Stimulated activated naive CD8-positive, alpha-beta T cell treated with anti-CD3 and anti-CD28 coated beads, Interleukin-15, Interleukin-2, amounts not matched to agents 100 U/mL and 50 U/mL, for 24 hours (primary cell): ENCODE results near the gene TMPRSS9.
A peak's percentile ranks its signal among the peaks of the same experiment; 100 is the strongest.

Experiments used
- ATAC-seq: fragments of 150-1000 bp; cut with Tn5 transposase; one replicate; pipeline ENCODE4 v1.10.0; 2021
- DNase-seq: peaks from one replicate; pipeline ENCODE4 v3.0.0; 2021

TMPRSS9 gene

DNA sequence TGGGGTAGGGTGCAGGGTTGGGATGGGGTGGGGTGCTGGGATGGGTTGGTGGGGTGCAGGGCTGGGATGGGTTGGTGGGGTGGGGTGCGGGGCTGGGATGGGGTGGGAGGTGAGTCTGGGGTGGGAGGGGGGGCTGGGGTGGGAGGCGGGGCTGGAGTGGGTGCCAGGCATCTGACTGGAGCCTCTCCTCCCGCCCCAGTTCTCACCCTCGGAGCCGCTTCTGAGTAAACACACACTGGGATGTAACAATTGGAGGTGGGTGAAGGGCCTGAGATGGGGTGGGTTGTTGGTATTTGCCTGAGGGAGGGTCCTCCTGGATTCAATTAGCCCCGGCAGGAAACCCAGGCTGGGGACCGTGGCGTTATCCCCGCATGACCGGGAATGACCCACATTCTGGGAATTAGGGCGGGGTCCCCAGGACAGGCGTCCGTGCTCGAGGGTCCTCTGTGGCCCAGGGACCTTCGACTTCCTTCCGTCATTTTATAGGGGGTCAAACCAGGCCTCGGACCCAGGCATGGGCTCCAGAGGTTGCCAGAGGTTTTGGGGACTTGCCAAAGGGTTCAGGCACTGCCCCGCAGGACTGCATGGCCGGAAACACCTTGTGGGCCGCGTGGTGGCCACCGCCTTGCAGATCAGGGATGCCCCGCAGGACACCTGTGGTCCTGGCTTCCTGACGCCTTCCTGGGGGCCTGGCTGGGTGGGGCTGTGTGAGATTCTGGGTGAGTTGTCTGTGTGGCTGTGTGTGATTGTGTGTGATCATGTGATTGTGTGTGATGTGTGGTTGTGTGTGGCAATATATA lies 1.4 kb downstream of the TMPRSS9 start:
- ATAC-seq (peak; percentile 35), DNase-seq (no peak)

DNA sequence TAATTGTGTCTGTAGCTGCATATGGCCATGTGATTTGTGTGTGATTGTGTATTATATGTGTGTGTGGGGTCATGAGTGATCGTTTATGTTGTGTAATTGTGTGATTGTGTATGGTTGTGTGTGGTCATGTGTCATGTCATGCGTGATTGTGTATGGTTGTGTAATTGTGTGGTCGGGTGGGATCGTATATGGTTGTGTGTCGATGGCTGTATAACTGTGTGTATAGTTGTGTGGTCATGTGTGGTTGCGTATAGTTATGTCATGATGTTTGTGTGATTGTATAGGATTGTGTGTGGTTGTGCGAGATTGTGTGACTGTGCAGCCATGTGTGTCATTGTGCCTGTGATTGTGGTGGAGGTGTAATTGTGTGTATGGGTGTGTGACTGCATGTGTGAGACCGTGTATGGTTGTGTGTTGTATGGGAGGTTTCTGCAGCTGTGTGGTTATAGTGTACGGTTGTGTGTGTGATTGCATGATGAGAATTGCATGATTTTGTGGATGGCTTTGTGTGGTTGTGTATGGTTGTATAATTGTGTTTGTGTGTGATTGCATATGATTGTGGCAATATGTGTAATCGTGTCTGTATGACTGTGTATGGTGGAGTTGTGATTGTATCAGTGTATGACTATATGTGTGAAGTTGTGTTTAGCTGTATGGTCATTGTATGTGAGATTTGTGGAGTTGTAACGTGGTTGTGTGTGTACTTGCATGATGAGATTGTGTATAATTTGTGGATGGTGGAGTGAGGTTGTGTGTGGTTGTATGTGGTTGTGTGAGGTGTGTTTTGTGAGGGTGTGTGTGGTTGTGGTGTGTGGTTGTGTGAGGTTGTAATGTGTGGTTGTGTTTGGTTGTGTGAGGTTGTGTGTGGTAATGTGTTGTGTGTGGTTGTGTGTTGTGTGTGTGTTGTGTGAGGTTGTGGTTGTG lies 2.2 kb downstream of the TMPRSS9 start:
- no peak for ATAC-seq
- no peak for DNase-seq

DNA sequence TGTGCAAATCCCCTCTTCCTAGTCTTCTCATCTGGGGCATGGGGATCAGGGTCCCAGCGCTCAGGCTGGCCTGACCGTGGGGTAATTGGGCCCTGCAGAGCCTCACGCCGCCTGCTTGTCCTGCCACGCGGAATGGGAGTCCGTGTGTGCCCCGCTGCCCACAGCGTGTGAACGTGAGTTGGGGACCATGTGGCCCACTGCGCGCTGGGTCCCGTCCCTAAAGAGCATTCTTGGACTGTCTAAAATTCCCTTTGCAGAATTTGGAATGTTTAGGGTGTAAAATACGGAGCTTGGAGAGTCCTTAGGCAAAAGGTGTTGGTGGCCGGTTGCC lies 2.9 kb downstream of the TMPRSS9 start:
- ATAC-seq = no peak
- DNase-seq = no peak

DNA sequence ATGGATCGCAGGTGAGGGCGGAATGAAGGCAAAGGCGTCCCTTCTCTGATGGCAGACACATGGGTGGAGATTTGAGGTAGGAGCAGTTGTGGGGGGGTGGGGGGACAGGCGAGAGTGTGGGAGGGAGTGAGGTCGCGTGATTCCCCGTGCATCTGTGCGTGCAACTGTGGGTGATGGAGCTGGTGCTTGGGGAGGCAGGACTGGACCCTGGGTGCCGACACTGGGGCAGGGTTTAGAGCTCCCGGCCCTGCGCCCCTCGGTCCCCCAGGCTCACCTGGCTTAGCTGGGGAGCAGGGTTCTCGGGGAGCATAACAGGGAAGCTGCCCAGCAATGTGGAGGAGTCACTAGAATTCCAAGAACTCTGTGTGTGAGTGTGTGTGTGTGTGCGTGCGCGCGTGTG lies 3.4 kb downstream of the TMPRSS9 start:
- ATAC-seq (no peak), DNase-seq (no peak)

DNA sequence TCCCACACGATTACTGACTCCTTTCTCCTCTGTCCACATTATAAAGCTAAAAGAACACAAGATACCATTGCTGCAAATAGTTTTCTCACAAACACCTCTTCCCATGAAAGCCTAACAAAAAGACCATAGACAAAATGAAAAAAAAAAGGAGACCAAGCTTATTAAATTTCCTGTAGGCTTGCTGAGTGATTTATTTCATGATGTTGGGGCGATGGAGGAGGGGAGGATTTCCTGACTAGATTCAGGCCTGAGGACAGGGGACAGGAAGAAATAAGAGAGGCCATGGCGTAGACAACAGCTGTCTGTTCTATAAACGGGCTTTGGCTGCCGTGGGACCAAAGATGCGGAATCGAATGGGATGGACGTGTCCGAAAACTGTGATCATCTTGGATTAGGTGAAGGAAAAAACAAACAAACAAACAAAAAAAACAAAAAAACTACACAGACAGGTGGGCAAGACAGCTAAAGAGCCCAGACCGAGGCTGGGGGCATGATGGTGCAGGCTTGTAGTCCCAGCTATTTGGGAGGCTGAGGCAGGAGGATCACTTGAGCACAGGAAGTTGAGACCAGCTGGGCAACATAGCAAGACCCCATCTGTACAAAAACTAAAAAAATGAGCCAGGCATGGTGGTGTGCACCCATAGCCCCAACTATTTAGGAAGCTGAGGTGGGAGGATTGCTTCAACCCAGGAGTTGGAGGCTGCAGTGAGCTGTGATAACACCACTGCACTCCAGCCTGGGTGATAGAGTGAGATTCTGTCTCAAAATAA lies 5.3 kb downstream of the TMPRSS9 start:
- ATAC-seq (no peak), DNase-seq (no peak)

DNA sequence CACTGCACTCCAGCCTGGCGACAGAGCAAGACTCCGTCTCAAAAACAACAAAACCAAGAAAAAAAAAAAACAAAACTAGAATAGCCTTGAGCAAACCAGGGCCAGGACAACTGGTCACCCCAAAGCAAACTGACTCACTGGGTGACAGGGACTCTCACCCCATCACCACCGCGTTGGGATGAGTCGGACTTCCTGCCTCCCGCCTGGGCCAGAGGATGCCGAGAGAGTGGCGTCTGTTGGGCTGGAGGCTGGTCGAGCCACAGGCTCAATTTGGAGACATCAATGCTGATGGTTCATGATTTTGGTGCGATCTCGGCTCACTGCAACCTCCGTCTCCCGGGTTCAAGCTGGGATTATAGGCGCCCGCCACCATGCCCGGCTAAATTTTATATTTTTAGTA lies 11.6 kb downstream of the TMPRSS9 start:
- DNase-seq (no peak), ATAC-seq (no peak)

DNA sequence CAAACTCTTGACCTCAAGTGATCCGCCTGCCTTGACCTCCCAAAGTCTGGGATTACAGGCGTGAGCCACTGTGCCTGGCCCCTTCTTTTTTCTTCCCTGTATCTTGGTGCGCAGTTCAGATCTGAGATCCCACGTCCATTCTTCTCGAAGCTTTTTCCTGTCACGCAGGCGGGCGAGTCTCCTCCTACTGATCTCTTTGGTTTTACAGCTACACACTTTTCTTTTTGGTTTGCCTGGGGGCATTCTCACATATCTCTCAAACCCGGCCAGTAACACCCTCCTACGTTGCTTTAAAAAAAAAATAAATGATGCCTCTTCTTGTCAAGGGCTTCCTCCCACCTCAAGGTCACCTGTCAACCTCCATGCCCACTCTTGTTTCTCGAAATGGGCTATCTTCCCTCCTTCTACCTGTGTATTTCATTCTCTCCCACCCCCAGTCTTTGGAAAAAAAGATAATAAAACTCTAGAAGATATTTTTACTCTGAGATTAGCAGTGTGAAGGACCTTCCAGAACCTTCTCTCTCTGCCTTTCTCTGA lies 12.1 kb downstream of the TMPRSS9 start:
- no peak for ATAC-seq

DNA sequence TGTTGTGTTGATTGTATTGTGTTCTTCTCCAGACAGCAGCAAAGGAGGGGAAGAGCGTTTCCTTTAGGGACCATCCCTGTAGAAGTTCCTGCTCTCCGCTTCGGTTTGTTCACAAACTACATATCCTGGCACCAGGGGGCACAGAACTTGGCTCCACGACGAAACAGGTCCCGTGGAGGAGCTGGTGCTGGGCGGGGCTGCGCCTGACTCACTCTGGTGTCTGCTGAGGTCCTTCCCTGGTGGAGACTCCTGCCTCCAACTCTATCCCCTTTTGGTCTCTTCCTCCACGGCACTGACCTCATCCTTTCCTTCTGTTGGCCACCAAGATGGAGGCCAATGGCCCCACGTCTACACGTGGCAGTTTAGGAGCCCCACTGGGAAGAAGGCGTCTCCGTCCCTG lies 14.7 kb downstream of the TMPRSS9 start:
- ATAC-seq (no peak), DNase-seq (no peak)

More for the DNA sequence above, 12.1 kb downstream of the TMPRSS9 start:
- no peak for DNase-seq

DNA sequence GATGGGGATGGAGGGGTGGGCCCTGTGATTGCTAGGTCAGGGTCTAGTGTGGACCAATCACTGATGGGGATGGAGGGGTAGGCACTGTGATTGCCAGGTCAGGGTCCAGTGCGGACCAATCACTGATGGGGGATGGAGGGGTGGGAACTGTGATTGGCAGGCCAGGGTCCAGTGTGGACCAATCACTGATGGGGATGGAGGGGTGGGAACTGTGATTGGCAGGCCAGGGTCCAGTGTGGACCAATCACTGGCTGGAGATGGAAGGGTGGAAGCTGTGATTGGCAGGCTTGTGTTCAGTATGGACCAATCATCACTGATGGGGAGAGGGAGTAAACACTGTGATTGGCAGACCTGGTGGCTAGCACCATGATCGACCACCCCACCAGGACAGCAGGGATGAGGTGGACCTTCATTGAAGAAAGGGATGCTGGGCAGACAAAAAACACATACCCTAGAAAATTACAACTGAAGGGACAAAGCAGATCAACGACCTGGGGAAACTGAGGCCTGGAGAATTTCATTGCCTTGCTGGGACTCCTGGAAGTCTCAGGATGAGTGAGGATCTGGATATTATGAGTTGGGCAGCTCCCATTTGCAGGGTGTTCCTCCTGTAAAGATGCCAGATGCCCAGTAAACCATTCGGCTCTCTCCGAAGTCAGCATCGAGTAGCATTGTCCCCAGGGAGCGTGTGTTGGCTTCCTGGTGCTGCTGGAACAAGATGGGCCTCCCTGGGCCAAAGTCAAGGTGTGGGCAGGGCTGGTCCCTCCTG lies 15.5 kb downstream of the TMPRSS9 start:
- DNase-seq (no peak), ATAC-seq (no peak)

DNA sequence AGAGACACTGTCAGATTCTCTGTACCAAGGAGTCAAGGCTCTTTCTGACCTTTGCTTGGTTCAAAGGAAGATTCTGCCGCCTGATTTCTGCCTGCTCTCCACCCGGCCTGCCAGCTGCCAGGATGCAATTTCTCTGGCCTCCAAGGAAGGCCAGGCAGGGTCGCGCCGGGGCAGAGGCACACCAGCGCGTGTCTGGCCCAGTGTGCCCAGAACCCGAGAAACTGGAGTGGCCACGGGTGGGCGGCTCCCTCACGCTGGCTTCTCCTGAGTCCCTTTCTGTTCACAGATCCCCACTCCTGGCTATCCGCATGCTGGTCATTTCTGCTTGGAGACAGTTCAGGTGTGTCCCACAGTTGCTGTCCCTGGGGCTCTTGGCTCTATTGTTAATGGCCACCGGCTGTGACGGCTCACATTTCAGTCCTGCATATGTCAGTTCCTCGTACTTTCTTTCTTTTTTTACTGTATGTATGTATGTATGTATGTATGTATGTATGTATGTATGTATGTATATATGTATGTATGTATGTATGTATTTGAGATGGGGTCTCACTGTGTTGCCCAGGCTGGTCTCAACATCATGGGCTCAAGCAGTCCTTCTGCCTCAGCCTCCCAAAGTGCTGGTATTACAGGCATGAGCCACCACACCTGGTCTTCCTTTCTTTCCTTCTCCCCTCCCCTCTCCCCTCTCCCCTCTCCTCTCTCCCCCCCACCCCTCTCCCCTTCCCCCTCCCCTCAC lies 16.9 kb downstream of the TMPRSS9 start:
- no peak for ATAC-seq
- DNase-seq = no peak

DNA sequence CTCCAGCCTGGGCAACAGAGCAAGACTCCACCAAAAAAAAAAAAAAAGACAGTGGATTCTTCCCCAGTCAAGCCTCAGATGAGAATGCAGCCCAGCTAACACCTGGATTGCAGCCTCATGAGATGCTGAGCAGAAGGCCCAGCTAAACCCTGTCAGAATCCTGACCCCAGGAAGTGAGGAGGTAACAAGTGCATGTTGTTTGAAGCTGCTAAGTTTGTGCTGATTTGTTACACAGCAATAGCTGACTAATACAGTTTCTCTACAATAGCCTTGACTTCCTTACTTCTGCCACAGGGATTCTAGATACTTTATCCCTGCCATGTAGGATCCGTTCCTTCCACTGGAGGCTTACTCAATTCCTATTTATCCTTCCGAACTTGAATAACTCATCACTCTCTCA lies 20.5 kb downstream of the TMPRSS9 start:
- no peak for ATAC-seq
- no peak for DNase-seq

DNA sequence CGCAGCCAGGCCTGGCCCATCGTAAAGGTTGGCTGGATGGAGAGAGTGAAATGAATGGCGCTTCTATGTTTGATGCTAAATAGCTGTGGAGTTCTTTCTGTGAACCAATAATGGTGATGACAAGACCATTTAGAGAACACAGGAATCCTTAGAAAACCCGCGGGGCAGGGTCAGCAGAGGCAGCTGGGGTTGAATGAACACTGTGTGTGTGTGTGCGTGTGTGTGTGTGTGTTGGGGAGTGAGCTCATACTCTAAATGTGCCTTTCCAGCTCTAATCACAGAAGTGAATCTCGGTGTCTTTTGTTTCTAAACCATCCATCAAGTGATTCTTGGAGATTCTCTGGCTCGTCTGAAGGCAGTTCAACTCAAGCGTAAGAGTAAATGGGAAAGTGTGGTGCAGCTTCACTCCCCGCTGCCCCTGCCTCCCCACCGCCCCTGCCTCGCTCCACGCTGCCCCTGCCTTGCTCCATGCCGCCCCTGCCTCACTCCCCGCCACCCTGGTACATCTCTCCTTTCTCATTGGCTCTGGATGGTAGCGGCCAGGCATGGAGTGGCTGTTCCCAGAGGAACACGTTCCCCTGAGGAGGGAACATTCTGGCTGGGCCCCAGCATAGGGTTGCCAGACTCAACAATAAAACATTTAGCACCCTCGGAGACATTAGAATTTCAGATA lies 21.2 kb downstream of the TMPRSS9 start:
- no peak for DNase-seq
- no peak for ATAC-seq

DNA sequence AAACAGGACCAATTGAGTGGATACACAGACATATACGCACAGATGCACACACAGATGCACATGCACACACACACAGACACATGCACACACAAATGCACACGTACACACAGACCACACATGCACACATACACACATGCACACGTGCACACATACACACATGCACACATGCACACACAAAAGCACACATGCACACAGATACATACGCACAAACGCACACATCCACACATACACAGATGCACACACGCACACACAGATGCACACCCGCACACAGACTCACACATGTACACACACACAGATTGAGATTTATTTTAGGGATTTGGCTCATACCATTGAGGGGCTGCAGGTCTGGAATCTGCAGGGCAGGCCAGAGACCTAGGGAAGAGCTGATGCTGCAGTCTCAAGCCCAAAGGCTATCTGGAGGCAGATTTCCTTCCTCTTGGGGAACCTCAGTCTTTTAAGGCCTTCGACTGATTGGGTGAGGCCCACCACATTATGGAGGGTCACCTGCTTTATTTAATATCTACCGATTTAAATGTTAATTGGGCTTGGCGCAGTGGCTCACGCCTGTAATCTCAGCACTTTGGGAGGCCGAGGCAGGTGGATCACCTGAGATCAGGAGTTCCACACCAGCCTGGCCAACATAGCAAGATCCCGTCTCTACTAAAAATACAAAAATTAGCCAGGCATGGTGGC lies 22.6 kb downstream of the TMPRSS9 start:
- ATAC-seq (no peak), DNase-seq (no peak)

DNA sequence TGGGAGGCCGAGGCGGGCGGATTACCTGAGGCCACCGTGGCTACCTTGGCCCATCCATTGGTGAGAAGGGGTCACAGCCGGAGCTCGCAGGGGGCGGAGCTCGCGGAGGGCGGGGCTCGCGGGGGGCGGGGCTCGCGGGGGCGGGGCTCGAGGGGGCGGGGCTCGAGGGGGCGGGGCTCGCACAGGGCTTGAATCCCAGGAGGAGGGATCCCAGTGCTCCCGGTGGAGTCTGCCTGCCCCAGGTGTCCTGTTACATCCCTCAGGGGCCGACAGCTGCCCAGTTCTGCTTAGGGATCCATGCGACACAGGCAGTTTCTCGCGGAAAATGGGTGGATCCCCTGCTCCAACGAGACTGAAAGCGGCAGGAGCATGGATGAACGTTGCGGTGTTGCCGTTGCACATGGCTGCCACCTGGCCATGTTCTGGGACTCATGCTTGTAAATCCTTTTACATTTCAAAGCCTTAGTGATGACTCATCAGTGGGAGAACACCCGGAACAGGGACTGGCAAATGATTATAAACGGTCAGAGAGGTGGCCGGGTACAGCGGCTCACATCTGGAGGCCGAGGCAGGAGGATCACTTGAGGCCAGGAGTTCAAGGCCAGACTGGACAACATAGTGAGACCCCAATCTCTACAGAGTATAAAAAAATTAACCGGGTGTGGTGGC lies 25.1 kb downstream of the TMPRSS9 start:
- no peak for ATAC-seq
- DNase-seq = no peak

DNA sequence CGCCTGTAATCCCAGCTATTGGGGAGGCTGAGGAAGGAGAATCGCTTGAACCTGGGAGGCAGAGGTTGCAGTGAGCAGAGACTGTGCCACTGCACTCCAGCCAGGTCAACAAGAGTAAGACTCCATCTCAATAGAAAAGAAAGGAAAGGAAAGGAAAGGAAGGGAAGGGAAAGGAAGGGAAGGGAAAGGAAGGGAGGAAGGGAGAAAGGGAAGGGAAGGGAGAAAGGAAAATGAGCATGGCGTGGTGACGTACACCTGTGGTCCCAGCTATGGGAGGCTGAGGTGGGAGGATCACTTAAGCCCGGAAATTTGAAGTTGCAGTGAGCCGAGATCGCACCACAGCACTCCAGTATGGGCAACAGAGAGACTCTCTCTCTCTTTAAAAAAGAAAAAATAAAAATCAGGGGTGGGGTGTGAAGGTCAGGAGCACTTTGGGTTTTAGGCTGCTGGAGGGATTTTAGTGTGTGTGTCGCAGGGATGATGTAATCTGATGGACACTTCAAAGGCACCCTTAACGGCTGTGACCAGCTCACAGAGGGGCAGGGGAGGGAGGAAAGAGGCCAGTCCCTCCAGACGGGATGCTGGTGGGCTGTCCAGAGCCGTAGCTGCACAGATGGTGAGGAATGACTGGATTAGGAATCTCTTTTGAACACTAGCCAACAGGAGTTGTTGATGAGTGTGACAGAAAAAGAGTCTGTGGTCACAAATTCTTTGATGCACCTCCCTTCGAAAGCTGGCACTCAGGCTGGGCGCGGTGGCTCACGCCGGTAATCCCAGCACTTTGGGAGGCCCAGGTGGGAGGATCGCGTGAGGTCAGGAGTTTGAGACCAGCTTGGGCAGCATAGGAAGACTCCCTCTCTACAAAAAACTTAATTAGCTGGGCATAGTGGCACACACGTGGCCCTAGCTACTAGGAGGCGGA lies 27.6 kb downstream of the TMPRSS9 start:
- DNase-seq (no peak), ATAC-seq (no peak)

DNA sequence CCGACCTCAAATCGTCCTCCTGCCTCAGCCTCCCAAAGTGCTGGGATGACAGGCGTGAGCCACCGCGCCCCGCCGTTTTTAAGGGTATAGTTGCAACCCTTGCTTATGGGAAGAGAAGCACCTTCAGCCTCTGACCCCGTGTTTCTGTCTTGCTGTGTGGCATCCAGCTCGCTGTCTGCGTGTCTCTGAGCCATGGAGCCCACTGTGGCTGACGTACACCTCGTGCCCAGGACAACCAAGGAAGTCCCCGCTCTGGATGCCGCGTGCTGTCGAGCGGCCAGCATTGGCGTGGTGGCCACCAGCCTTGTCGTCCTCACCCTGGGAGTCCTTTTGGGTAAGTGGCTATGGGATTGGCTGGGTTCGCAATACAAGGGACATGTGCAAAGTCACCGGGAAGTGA lies 29.5 kb downstream of the TMPRSS9 start:
- no peak for ATAC-seq

DNA sequence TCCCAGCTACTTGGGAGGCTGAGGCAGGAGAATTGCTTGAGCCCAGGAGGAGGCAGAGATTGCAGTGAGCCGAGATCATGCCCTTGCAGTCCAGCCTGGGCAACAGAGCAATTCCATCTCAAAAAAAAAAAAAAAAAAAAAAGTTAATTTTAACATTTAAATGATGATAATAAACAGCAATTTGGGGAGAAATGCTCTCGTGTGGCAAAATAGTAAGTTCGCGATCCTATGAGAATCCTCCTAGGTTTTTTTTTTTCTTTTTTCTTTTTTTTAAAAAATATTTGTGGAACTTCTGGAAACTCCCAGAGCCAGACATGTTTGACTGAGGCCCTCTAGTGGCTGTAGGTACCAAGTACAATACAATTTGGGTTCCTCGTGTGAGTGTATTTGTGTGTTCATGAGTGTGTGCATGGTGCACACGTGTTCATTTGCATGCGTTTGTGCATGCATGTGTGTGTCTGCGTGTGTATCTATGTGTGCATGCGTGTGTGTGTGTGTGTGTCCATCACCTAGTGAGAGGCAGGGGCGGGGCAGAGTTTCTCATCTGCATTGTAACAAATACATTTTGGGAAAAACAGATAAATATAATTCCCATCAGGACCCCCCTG lies 31.2 kb downstream of the TMPRSS9 start:
- ATAC-seq (no peak), DNase-seq (peak; percentile 32)

More for the DNA sequence above, 29.5 kb downstream of the TMPRSS9 start:
- no peak for DNase-seq

DNA sequence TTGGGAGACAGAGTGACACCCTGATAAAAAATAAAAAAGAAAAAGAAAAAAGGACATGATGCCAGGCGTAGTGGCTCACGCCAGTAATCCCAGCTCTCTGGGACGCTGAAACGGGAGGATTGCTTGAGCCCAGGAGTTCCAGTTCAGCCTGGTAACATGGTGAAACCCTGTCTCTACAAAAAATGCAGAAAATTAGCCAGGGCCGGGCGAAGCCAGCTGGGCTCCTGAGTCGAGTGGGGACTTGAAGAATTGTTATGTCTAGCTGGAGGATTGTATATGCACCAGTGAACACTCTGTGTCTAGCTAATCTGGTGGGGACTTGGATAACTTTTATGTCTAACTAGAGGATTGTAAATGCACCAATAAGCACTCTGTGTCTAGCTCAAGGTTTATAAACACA lies 32.3 kb downstream of the TMPRSS9 start:
- no peak for DNase-seq

More for the DNA sequence above, 32.3 kb downstream of the TMPRSS9 start:
- ATAC-seq = no peak
